Measurements from ENCODE around the gene GBX1.

GRCh38 chr7:151210087-151210854, 42.8 kb upstream of the GBX1 start, which contains the start of gene H2BK1:
- TF ChIP-seq POLR2AphosphoS5 (IDR thresholded peaks at IDR 0.05; ENCODE audit: low read depth, low read length) = no peak
- no peak for TF ChIP-seq TAF1 (IDR thresholded peaks at IDR 0.05; ENCODE audit: low read depth, low read length)

All from GM12891 (cell line).